Spleen (tissue), 7 donors: Measurements from ENCODE around the gene COL5A1.

Experiments
- CTCF ChIP-seq, 11 experiments: fragments of 200-600 bp in 7 of 11; fragments of 450-650 bp in 4 of 11; sonication (generic) in 4 of 11; IDR thresholded peaks in 8 of 11; conservative IDR thresholded peaks in 3 of 11; 1 replicate in 7 of 11; 2 replicates in 4 of 11; pipeline versions ENCODE4 v1.4.0 to v1.8.0; 2016 to 2021; ENCODE audit warnings: antibody characterized with exemption in 11 of 11, inconsistent platforms in 4 of 11, mild to moderate bottlenecking in 1 of 11
- POLR2A ChIP-seq, 3 donors: fragments of 450-650 bp; IDR thresholded peaks; one replicate each; pipeline ENCODE4 v1.5.1; 2017; ENCODE audit warnings: antibody characterized with exemption in 3 of 3, mild to moderate bottlenecking in 1 of 3
- POLR2AphosphoS5 ChIP-seq, 3 donors: sonication (generic); formaldehyde crosslinking; IDR thresholded peaks; one replicate each; pipeline ENCODE4 v1.5.1; 2017; ENCODE audit warnings: antibody characterized with exemption in 3 of 3
- donor health status: DM: no; HTN: no; CAD: no; lungs with moderate emphysema.
- donor health status: DM: no; HTN: no; CAD: no.
- donor health status: DM: no; HTN: no; CAD: no.

- TF ChIP-seq POLR2A (IDR thresholded peaks at IDR 0.05) (no peak), CTCF (IDR thresholded peaks at IDR 0.05 in 8 of 11, conservative IDR thresholded peaks at IDR 0.05 in 3 of 11) (no peak), POLR2AphosphoS5 (IDR thresholded peaks at IDR 0.05) (no peak)
These were observed 21.5 kb downstream of the COL5A1 start for GRCh38 chr9:134663084-134663483.
